ENCODE measurements around the gene POC1B.

POC1B gene

DNA sequence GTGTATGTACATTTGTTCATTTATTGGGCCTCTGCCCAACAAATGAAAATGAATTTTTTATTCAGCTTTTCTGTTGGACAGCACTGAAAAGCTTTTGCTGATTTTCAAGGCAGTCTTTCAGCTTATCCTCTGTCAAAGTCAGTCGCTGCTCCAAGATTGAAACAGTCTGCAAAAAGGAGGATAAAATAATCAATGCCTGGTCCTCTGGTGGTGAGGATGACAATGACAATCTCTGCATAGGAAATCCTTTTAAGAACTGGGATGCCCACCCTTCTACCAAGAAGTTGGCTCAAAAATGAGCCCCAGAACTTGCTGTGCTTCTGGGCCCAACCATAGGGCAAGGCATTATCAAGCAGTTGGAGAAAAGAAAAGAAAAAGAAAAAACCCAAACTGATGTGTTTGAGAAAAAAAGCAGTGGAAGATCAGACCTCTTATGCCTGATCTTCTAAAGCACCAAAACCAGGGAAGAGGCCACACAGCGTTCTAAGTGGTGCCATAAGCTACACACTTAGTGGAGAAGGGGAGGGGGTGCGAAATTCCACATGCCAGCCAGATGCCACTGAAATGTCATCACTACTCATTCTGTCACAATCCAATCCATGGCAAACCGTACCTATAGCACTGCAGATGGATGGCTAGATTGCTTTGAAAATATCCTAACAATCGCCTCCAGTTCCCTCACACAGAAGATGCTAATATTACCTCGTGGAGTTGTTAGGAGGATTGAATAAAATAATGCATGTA lies 104.6 kb downstream of the POC1B start:
- DNase-seq (ENCODE audit: low read depth): no peak

DNA sequence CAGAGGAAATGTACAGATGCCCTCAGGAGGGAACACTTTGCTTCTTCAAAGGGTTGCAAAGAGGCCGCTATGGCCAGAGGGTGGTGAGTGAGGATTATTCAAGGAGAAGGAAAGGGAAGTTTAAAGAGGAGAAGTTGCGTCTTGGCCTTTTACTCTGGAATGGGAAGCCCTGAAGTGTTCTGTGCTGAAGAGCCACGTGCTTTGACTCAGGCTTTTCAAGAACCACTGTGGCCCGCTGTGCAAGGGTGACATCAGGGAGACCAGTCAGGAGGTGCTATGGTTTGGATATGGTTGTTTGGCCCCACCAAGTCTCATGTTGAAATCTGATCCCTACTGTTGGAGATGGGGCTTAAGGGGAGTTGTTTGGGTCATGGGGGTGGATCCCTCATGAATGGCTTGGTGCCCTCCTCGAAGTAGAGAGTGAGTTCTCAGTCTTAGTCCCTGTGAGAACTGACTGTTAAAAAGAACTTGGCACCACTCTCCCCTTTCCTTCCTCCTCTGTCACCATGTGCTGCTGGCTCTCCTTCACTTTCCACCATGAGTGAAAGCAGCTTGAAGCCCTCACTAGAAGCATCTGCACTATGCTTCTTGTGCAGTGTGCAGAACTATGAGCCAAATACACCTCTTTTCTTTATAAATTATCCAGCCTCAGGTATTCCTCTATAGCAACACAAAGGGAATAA lies 107.5 kb downstream of the POC1B start:
- no peak for DNase-seq (ENCODE audit: low read depth)

- DNase-seq (ENCODE audit: low read depth): peak; percentile 74
These were observed 108.4 kb downstream of the POC1B start for GRCh38 chr12:89417246-89417977.

DNA sequence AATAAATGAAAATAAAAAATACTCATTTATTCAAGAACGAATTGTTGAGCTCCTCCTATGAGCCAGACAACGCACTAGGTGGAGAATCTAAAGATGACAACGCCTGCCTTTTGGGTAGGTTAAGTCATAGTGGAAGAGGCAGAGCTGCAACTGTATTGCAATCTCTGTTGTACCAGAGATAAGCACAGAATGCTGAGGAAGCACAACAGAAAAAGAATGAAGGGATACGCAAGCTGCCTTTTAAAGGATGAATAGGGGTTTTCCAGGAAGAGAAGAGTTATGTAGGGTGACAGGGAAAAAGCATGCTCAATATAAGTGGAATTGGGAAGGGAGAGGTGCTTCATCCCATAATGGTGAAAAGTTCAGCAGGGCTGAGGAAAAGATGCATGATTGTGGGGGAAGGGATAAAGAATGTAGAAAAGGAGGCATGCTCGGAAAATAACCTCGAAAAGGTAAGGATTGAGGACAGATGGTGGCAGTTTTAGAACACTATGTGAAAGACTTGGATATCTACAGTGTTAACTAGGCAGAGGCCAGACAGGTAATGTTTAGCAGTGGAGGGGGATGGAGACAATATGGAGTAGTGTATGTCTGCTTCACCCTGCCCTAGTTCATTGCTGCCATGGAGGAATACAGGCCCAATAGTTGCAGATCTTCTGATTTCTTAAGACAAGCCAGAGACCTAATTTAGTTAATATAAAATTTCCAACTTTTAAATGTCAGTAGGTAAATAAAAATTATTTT lies 109.6 kb downstream of the POC1B start:
- no peak for DNase-seq (ENCODE audit: low read depth)

GRCh38 chr12:89414851-89415250 lies 111.0 kb downstream of the POC1B start:
- peak; percentile 87 for DNase-seq (ENCODE audit: low read depth)

GRCh38 chr12:89414322-89414721 lies 111.5 kb downstream of the POC1B start:
- no peak for DNase-seq (ENCODE audit: low read depth)

DNA sequence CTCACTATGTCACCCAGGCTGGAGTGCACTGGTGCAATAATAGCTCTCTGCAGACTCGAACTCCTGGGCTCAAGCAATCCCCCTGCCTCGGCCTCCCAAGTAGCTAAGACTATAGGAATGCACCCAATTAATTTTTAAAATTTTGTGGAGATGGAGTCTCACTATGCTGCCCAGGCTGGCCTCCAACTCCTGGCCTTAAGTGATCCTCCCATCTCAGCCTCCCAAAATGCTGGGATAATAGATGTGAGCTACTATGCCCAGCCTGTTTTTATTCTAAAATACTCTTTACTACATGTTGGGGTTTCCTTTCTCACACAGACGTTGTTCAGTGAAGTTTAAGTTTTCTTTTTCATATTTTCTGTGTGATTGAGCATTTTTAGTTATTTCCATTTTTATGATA lies 112.6 kb downstream of the POC1B start:
- no peak for DNase-seq (ENCODE audit: low read depth)

- DNase-seq (ENCODE audit: low read depth): no peak
These were observed 113.2 kb downstream of the POC1B start for GRCh38 chr12:89412665-89413064.

- DNase-seq (ENCODE audit: low read depth): no peak
These were observed 114.0 kb downstream of the POC1B start for GRCh38 chr12:89411846-89412245.

DNA sequence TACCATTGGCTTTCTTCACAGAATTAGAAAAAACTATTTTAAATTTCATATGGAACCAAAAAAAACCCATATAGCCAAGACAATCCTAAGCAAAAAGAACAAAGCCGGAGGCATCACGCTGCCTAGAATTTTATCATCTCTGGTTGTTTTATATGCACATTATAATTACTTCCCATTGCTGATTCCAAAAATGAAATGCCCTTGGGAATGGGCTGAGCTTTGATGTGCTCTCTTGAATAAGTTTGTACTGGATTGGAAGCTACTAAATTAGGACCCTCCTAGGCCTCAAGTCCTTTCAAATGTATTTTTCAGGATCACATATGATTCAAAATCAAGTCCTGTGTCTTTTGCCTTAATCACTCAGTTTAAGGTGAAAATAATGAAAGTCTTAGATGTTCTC lies 114.6 kb downstream of the POC1B start:
- DNase-seq (ENCODE audit: low read depth): no peak

DNA sequence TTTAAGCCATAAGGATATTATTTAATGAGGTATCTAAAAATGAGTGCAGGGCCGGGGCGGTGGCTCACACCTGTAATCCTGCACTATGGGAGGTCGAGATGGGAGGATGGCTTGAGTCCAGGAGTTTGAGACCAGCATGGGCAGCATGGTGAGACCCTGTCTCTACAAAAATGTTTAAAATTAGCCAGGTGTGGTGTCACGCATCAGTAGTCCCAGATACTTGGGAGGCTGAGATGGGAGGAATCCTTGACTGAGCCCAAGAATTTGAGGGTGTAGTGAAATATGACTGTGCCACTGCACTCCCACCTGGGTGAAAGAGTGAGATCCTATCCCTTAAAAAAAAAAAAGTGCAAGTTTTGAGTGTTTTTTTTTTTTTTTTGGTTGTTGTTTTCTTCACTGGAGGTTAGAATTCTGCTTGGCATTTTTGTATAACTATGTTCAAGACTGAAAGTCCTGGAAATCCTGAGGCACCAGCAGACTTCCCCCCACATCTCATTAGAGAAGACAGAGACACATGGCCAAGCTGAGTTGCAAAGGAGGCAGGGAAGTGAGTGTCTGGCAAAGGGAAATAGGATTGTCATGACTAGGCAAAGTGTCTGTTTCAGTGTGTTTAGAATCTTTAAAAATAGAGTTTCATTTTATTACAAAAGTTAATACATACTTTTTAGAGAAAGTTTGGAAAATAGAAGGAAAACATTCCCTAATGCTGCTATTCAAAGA lies 120.1 kb downstream of the POC1B start:
- DNase-seq (ENCODE audit: low read depth): peak; percentile 38

DNA sequence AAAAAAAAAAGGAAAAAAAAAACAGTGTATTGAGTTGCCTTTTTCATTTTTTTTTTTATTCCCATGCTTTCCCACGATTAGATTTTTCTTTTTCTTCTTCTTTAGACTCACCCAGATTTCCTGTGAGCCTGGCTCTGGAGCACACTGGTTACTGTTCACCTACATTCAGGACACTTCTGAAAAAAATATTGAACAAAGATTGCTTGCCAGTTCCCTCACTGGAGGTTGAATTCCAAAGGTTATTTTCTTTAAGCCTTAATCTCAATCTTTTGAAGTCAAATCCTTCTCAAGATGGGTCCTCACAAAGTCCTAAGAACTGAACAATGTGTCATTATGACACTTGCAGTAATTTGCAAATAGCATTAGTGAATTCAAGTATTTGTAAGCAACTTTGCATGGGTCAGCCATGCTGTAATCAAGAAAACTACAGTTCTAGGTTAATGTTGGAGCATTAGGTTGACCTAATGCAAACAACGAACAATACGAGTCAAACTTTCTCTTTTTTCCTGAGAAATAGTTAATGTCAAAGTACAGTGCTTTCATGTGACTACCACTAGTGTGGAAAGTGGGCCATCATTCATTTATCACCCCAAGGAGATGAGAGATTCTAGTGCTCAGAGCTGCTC lies 124.3 kb downstream of the POC1B start:
- DNase-seq (ENCODE audit: low read depth): no peak

DNA sequence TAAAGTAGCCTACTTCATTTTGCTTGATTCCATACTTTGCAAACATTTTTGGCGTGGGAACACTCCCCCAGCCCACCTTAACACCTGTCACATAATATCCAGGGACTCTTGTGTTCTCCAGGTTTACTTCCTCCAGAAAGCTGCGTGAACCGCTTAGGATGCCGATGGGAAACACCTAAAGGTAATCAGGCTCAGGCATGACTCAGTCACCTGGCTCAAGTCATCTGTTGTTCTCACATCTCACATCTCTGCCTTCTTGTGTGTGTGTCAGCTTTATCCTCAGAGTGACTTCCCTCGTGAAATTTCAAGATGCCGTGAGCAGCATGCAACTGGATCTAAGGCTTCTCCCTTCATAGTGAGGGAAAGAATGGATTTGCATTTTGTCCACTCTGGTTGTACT lies 125.4 kb downstream of the POC1B start:
- no peak for DNase-seq (ENCODE audit: low read depth)

DNA sequence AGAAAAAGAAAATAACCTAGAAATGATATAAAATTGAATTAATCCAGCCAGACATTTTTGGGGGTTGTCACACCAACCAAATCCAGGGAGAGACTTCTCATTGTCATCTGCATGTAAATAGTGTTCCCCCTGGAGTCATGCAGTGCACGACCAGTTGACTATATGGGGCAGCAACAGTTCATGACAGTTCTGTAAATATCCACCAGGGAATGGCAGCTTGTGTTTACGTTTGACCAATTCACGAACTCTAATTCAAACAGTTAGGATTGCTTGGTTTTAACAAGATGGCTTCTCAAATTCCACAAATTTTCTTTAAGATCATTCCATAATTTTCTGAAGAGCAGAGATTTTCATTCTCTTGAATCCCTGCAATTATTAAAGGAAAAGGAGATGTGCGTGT lies 130.1 kb downstream of the POC1B start:
- no peak for DNase-seq (ENCODE audit: low read depth)

- no peak for DNase-seq (ENCODE audit: low read depth)
These were observed 132.2 kb downstream of the POC1B start for GRCh38 chr12:89393551-89394121.

DNA sequence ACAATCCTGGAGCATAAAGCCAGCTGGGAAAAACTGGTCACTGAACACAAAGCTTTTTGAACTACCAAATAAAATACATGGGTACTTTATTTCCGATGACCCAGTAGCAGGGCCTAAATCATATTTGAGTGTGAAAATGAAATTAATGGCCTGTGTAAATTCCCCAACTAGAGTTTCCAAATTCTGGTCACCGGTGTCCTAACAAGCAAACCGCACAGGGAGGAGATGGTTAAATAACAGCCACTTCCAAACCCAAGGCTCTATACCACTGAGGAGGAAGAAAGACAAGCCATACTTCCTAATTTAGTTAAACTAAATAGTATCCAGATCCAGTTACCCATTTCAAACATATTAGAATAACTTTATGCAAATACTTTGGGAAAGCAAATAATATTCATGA lies 133.5 kb downstream of the POC1B start:
- DNase-seq (ENCODE audit: low read depth): no peak

GRCh38 chr12:89391726-89392336 lies 134.0 kb downstream of the POC1B start:
- no peak for DNase-seq (ENCODE audit: low read depth)

GRCh38 chr12:89390802-89391673 lies 134.8 kb downstream of the POC1B start:
- DNase-seq (ENCODE audit: low read depth): peak; percentile 77

All from EH (cell line).